Neural progenitor cell (in vitro differentiated cells): ENCODE data around the gene JMJD6. TPM values are rescaled to one million over a fixed set of nuclear protein-coding genes. Genes with fewer than 3 reads are reported as not detected.

Source experiments
- DNase-seq: peaks from one replicate; pipeline ENCODE4 v3.0.0-alpha.2; 2016; ENCODE audit warnings: low spot score
- H2AFZ ChIP-seq: fragments of 200-600 bp; sonication (generic); replicated peaks from 2 replicates; pipeline ENCODE4 v1.6.1; 2016; ENCODE audit warnings: antibody characterized with exemption
- H3F3A ChIP-seq: fragments of 200-600 bp; sonication (generic); 2 replicates; pipeline ENCODE4 v1.6.1; 2016; ENCODE audit warnings: antibody characterized with exemption, low read depth
- H3K27ac ChIP-seq: fragments of 200-600 bp; sonication (generic); 2 replicates; pipeline ENCODE4 v1.5.1; 2016; ENCODE audit warnings: mild to moderate bottlenecking
- H3K27me3 ChIP-seq: fragments of 200-600 bp; sonication (generic); 2 replicates; pipeline ENCODE4 v1.6.1; 2016; ENCODE audit warnings: mild to moderate bottlenecking, moderate library complexity
- H3K36me3 ChIP-seq: fragments of 200-600 bp; sonication (generic); 2 replicates; pipeline ENCODE4 v1.5.1; 2016
- H3K4me1 ChIP-seq: fragments of 200-600 bp; sonication (generic); 2 replicates; pipeline ENCODE4 v1.6.1; 2016; ENCODE audit warnings: mixed run types
- H3K4me2 ChIP-seq: fragments of 200-600 bp; sonication (generic); 2 replicates; pipeline ENCODE4 v1.6.1; 2016
- H3K4me3 ChIP-seq: fragments of 200-600 bp; sonication (generic); 2 replicates; pipeline ENCODE4 v1.5.1; 2016
- H3K79me2 ChIP-seq: fragments of 200-600 bp; sonication (generic); 2 replicates; pipeline ENCODE4 v1.6.1; 2016; ENCODE audit warnings: low read depth
- H3K9ac ChIP-seq: fragments of 200-600 bp; sonication (generic); 2 replicates; pipeline ENCODE4 v1.6.1; 2016
- H3K9me3 ChIP-seq: fragments of 200-600 bp; sonication (generic); 2 replicates; pipeline ENCODE4 v1.5.1; 2016; ENCODE audit warnings: low read depth
- H4K20me1 ChIP-seq: fragments of 200-600 bp; sonication (generic); 2 replicates; pipeline ENCODE4 v1.6.1; 2016; ENCODE audit warnings: low read depth
- H3K27ac Mint-ChIP-seq: 3 replicates; pipeline ENCODE4 v1.8.0; 2021; ENCODE audit warnings: mixed read lengths
- H3K27me3 Mint-ChIP-seq: 2 replicates; pipeline ENCODE4 v1.8.0; 2022; ENCODE audit warnings: low read depth, mild to moderate bottlenecking, inconsistent platforms, moderate library complexity, mixed read lengths; ENCODE audit not compliant: insufficient read depth
- H3K36me3 Mint-ChIP-seq: 3 replicates; pipeline ENCODE4 v1.8.0; 2021; ENCODE audit warnings: mixed read lengths
- H3K4me1 Mint-ChIP-seq: 3 replicates; pipeline ENCODE4 v1.8.0; 2021; ENCODE audit warnings: mixed read lengths
- H3K4me3 Mint-ChIP-seq: 3 replicates; pipeline ENCODE4 v1.8.0; 2021; ENCODE audit warnings: mild to moderate bottlenecking, moderate library complexity, mixed read lengths
- H3K9me3 Mint-ChIP-seq: 3 replicates; pipeline ENCODE4 v1.8.0; 2020; ENCODE audit warnings: mixed read lengths
- CTCF ChIP-seq: fragments of 200-600 bp; sonication (generic); IDR thresholded peaks from 2 replicates; pipeline ENCODE4 v1.5.1; 2017; ENCODE audit warnings: antibody characterized with exemption, mild to moderate bottlenecking
- EZH2 ChIP-seq: fragments of 200-600 bp; sonication (generic); IDR thresholded peaks from 2 replicates; pipeline ENCODE4 v1.6.1; 2017; ENCODE audit warnings: antibody characterized with exemption, mild to moderate bottlenecking, moderate library complexity
- EZH2phosphoT487 ChIP-seq: fragments of 200-600 bp; sonication (generic); IDR thresholded peaks from 2 replicates; pipeline ENCODE4 v1.6.1; 2017; ENCODE audit warnings: antibody characterized with exemption
- total RNA-seq: library from RNA; depleted of rRNA; stranded (reverse); fragments of >200 nt; gene quantifications from 2 replicates; pipeline ENCODE4 v1.2.3, GENCODE V29; 2015; ENCODE audit warnings: low replicate concordance

The JMJD6 gene
- total RNA-seq, 1 donor from 2014 or later = 8.7 TPM

GRCh38 chr17:76677406-76677805, 49.0 kb downstream of the JMJD6 start:
- no peak overlapping the region for H3K27ac Mint-ChIP-seq
- Histone ChIP-seq H3K36me3 (no peaks in the 10 kb centered on the region), H3K4me2 (no peak overlapping the region), H3F3A (no peaks in the 10 kb centered on the region), H2AFZ (no peak overlapping the region), H3K4me1 (no peaks in the 10 kb centered on the region), H3K4me3 (no peak overlapping the region), H4K20me1 (no peaks in the 10 kb centered on the region), H3K27ac (no peak overlapping the region), H3K27me3 (no peaks in the 10 kb centered on the region), H3K9me3 (no peaks in the 10 kb centered on the region), H3K79me2 (peaks cover 2% of the 10 kb centered on the region), H3K9ac (no peak overlapping the region)
- no peaks in the 10 kb centered on the region for H3K9me3 Mint-ChIP-seq
- no peak for DNase-seq
- H3K4me1 Mint-ChIP-seq = peaks cover 18% of the 10 kb centered on the region
- H3K4me3 Mint-ChIP-seq = no peak overlapping the region
- TF ChIP-seq CTCF (no peak), EZH2 (no peak), EZH2phosphoT487 (no peak)
- H3K27me3 Mint-ChIP-seq = peaks cover 2% of the 10 kb centered on the region
- H3K36me3 Mint-ChIP-seq = peaks cover 3% of the 10 kb centered on the region

- H3K4me2 ChIP-seq = no peak overlapping the region
- no peaks in the 10 kb centered on the region for H4K20me1 ChIP-seq
- Mint-ChIP-seq H3K4me3 (no peak overlapping the region), H3K9me3 (no peaks in the 10 kb centered on the region), H3K27me3 (no peaks in the 10 kb centered on the region), H3K36me3 (peaks cover 3% of the 10 kb centered on the region), H3K4me1 (peaks cover 15% of the 10 kb centered on the region), H3K27ac (no peak overlapping the region)
- H3K4me3 ChIP-seq = no peak overlapping the region
- H3K9me3 ChIP-seq = no peaks in the 10 kb centered on the region
- H3K27ac ChIP-seq = no peak overlapping the region
- no peak for DNase-seq
- H3K27me3 ChIP-seq = no peaks in the 10 kb centered on the region
- no peaks in the 10 kb centered on the region for H3F3A ChIP-seq
- H3K9ac ChIP-seq = no peak overlapping the region
- H3K36me3 ChIP-seq = no peaks in the 10 kb centered on the region
- H3K79me2 ChIP-seq = peaks cover 6% of the 10 kb centered on the region
- no peaks in the 10 kb centered on the region for H3K4me1 ChIP-seq
- H2AFZ ChIP-seq = no peak overlapping the region
- TF ChIP-seq CTCF (no peak), EZH2phosphoT487 (no peak), EZH2 (no peak)
Measured at GRCh38 chr17:76676629-76677028, 49.8 kb downstream of the JMJD6 start.

- DNase-seq = no peak
- TF ChIP-seq EZH2 (no peak), EZH2phosphoT487 (no peak), CTCF (no peak)
- Mint-ChIP-seq H3K27me3 (peaks cover 3% of the 10 kb centered on the region), H3K9me3 (no peaks in the 10 kb centered on the region), H3K4me1 (peaks cover 18% of the 10 kb centered on the region), H3K27ac (no peak overlapping the region), H3K36me3 (peaks cover 3% of the 10 kb centered on the region), H3K4me3 (no peak overlapping the region)
- Histone ChIP-seq H3K9me3 (no peaks in the 10 kb centered on the region), H3K36me3 (no peaks in the 10 kb centered on the region), H4K20me1 (no peaks in the 10 kb centered on the region), H3K27me3 (no peaks in the 10 kb centered on the region), H3K4me1 (peaks cover 5% of the 10 kb centered on the region), H3K27ac (no peak overlapping the region), H3K4me3 (no peak overlapping the region), H3K9ac (no peak overlapping the region), H3F3A (peaks cover 8% of the 10 kb centered on the region), H3K4me2 (no peak overlapping the region), H3K79me2 (peaks cover 6% of the 10 kb centered on the region), H2AFZ (no peak overlapping the region)
Measured at GRCh38 chr17:76675648-76676047, 50.8 kb downstream of the JMJD6 start.
